Activated naive CD4-positive, alpha-beta T cell treated with anti-CD3 and anti-CD28 coated beads, Interleukin-2, amount 10 ng/mL, durations not matched to agents 7 days and 5 days (primary cell): Measurements from ENCODE around the gene TAF15.

Source experiments
- CTCF ChIA-PET: fragments of 350-600 bp; sonication (Branson Sonifier 250); formaldehyde crosslinking; loops from one replicate; lab custom pipeline; 2021; ENCODE audit warnings: antibody characterized with exemption; lab: Charles Lee
- DNase-seq: peaks from one replicate; pipeline ENCODE4 v3.0.0-alpha.2; 2020
- H3K27ac Mint-ChIP-seq: one replicate; pipeline ENCODE4 v1.8.0; 2021; ENCODE audit warnings: mild to moderate bottlenecking, moderate library complexity, mixed read lengths
- H3K27me3 Mint-ChIP-seq: one replicate; pipeline ENCODE4 v1.8.0; 2021; ENCODE audit warnings: mild to moderate bottlenecking, mixed read lengths
- H3K36me3 Mint-ChIP-seq: one replicate; pipeline ENCODE4 v1.8.0; 2021; ENCODE audit warnings: mixed read lengths
- H3K4me1 Mint-ChIP-seq: one replicate; pipeline ENCODE4 v1.8.0; 2021; ENCODE audit warnings: mixed read lengths
- H3K4me3 Mint-ChIP-seq: one replicate; pipeline ENCODE4 v1.8.0; 2021; ENCODE audit warnings: mild to moderate bottlenecking, moderate library complexity, mixed read lengths
- H3K9me3 Mint-ChIP-seq: one replicate; pipeline ENCODE4 v1.8.0; 2021; ENCODE audit warnings: mixed read lengths

The TAF15 gene

DNA sequence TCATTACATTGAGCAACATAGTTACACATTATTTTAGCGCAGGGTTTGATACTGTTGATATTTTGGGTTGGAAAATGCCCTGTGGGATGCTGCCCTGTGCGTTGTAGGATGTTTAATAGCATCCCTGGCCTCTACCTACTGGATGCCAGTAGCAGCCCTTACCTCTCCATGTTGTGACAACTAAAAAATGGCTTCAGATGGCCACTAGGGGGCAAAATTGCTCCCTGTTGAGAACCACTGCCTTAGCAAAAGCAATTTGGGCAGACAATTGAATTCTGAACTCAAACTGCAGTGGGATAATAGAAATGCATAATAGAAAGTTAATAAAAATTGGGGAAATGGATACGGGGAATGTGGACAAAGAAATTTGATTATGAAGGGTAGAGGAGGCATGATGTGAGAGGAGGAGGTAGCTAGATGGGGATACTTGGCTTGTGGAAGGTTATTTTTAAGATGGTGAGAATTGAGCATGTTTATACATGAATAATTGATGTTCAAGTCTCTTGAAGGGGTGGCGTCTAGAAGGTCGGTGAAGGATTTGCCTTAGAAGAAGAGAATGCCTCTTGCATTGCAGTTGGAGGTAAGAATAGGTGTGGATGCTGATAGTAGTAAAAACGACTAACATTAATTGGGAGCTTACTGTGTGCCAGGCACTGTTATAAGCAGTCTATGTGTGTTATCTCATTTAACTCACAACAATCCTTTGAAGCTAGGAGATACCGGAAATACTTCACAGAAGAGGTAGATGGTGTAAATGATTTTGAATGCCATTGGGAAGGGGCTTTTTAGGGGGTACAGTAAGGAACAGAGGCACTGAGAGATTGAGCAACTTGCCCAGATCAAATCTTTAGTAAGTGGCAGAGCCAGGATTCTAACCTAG is 40.4 kb downstream of the TAF15 start:
- Mint-ChIP-seq H3K27ac (peak overlapping the region; percentile 73), H3K27me3 (no peaks in the 10 kb centered on the region), H3K4me3 (no peak overlapping the region), H3K9me3 (no peaks in the 10 kb centered on the region), H3K36me3 (peaks cover 41% of the 10 kb centered on the region), H3K4me1 (peaks cover 6% of the 10 kb centered on the region)
- peak; percentile 69 for DNase-seq
- CTCF ChIA-PET: interaction anchor here (0.6 to 1.8 kb wide), 18 partner anchors 9 to 1488 kb away, joined by 3 to 7 read pairs (median 3); partner anchors contain the start of genes CCL5 and LYZL6

DNA sequence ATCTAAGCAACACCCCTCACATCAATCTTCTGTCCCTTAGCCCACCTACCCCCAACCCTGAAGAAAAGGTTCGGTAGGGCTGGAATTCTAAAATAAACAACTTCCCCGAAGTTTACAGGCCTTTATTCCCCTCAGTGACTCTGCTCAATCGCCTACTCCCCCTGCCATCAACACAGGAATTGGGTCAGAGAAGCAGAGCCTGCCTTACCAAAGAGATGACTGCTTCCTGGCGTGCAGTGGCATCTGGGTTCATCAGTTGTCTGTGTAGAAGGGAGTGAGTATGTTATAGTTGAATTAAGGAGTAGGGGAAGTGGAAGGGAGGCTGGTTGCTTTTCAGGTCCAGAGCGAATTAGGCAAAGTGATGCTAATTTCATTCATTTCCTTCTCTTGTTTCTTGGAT is 46.7 kb downstream of the TAF15 start:
- Mint-ChIP-seq H3K27me3 (no peaks in the 10 kb centered on the region), H3K9me3 (no peaks in the 10 kb centered on the region), H3K4me3 (no peak overlapping the region), H3K27ac (no peak overlapping the region), H3K4me1 (no peaks in the 10 kb centered on the region), H3K36me3 (peaks cover 16% of the 10 kb centered on the region)
- CTCF ChIA-PET: interaction anchor here (1.7 kb wide), 1 partner anchor 113 kb away, joined by 4 read pairs; no protein-coding TSS in a partner anchor
- DNase-seq: no peak

- no peaks in the 10 kb centered on the region for H3K4me1 Mint-ChIP-seq
- H3K36me3 Mint-ChIP-seq: peaks cover 12% of the 10 kb centered on the region
- H3K27me3 Mint-ChIP-seq: no peaks in the 10 kb centered on the region
- CTCF ChIA-PET: interaction anchor here (1.1 to 1.2 kb wide), 2 partner anchors 9 to 59 kb away, joined by 3 read pairs; no protein-coding TSS in a partner anchor
- no peak overlapping the region for H3K4me3 Mint-ChIP-seq
- H3K9me3 Mint-ChIP-seq: no peaks in the 10 kb centered on the region
- H3K27ac Mint-ChIP-seq: no peak overlapping the region
- no peak for DNase-seq
Observed at GRCh38 chr17:35856603-35857002, 47.3 kb downstream of the TAF15 start.

DNA sequence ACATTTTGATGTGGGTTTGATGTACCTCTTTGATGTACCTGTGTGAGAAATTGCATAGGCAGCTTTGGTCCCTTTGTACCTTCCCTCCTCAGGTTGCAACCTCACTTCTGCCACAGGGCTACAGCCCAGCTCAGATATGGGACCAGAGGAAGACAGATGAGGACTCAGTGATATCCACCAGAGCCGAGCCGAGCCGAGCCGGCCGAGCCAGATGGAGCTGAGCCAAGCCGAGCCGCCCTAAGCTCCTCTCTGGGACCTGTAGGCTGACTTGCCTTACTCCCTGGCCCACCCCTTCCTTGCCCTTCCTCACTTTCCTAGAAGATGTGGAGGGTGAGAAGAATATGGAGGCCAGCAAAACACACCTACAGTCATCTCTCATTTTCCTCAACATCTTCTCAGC is 55.6 kb downstream of the TAF15 start:
- no peaks in the 10 kb centered on the region for H3K9me3 Mint-ChIP-seq
- no peak overlapping the region for H3K4me3 Mint-ChIP-seq
- no peaks in the 10 kb centered on the region for H3K27me3 Mint-ChIP-seq
- H3K4me1 Mint-ChIP-seq: peaks cover 10% of the 10 kb centered on the region
- CTCF ChIA-PET: no interaction called here
- H3K36me3 Mint-ChIP-seq: peaks cover 3% of the 10 kb centered on the region
- no peak overlapping the region for H3K27ac Mint-ChIP-seq
- DNase-seq: no peak

DNA sequence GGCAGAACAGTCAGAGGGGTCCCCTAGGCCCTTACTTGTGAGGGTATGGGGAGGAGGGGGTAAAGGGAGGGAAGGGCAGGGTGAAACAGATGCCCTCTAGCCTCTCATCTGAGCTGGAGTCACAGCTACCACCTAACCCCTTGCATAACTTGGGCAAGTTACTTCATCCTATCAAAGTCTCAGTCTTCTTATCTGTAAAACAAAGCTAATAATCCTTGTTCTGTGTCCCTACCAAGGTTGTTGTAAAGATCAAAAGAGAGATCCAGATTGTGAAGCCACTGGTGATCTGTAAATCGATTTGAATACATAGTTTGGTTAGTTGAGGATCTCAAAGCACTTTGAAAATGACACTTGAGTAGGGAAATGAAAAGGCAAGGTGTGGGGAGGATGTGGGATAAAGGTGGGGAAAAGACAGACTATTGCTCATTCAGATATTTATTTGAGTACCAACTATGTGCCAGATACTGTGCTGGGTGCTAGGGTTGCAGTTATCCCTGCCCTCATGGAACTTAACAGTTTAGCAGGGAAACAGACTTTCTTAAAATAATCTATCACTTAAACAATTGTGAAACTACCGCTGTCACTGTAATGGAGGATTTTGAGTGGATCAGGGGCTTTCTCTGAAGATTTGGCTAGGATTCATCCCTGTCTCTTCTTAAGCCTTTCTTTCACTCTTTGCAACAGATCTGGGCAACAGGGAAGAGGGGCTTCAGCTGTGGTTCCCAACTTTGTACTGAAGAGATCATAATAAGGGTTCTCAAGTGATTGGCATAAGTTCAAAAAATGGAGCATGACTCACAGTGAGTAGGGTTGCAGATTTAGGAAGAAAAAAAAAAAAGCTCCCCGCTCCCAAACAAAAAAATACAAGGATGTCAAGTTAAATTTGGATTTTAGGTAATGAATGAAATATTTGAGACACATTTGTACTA is 56.4 kb downstream of the TAF15 start:
- no peak for DNase-seq
- Mint-ChIP-seq H3K36me3 (peaks cover 3% of the 10 kb centered on the region), H3K4me3 (no peak overlapping the region), H3K4me1 (peaks cover 10% of the 10 kb centered on the region), H3K9me3 (no peaks in the 10 kb centered on the region), H3K27me3 (no peaks in the 10 kb centered on the region), H3K27ac (no peak overlapping the region)
- CTCF ChIA-PET: interaction anchor here (0.6 kb wide), 1 partner anchor 9 kb away, joined by 3 read pairs; no protein-coding TSS in a partner anchor

- Mint-ChIP-seq H3K27me3 (no peaks in the 10 kb centered on the region), H3K36me3 (peaks cover 3% of the 10 kb centered on the region), H3K9me3 (no peaks in the 10 kb centered on the region), H3K27ac (no peak overlapping the region), H3K4me1 (peaks cover 18% of the 10 kb centered on the region), H3K4me3 (no peak overlapping the region)
- no peak for DNase-seq
- CTCF ChIA-PET: no interaction called here
Observed at GRCh38 chr17:35866341-35866950, 57.2 kb downstream of the TAF15 start.

DNA sequence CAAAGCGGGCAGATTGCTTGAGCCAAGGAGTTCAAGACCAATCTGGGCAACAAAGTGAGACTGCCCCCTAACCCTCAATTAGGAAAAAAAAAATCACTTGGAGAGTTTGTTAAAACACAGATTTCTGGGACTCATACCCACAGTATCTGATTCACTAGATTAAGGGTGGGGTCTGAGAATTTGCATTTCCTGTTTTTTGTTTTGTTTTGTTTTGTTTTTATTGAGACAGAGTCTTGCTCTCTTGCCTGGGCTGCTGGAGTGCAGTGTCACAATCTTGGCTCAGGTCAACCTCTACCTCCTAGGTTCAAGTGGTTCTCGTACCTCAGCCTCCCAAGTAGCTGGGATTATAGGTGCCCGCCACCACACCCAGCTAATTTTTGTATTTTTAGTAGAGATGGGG is 58.3 kb downstream of the TAF15 start:
- Mint-ChIP-seq H3K27ac (no peak overlapping the region), H3K4me1 (peaks cover 26% of the 10 kb centered on the region), H3K27me3 (no peaks in the 10 kb centered on the region), H3K36me3 (peaks cover 3% of the 10 kb centered on the region), H3K9me3 (no peaks in the 10 kb centered on the region), H3K4me3 (no peak overlapping the region)
- CTCF ChIA-PET: no interaction called here
- no peak for DNase-seq

DNA sequence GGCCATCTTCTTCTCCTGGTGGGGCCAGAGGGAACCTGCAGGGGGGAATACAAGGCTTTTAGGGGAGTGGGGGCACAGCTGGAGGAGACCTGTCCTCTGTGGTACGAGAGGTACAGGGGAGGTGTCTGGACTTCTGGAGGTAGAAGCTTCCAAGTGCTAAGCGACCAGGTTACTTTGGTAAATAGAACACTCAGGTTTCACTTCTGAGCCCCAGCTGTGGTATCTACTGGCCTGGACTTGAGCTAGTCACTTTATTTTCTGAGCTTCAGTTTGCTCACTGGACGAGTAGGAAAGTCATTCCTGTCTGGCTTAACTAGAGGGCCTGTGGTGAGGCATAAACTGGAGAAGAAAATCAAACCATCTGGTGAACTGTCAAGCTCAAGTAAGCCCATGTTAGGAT is 59.5 kb downstream of the TAF15 start, which contains the start of gene HEATR9:
Gene HEATR9 (minus strand): TSS at position 155 of the 400 bp plus-strand sequence. CDS start 149 bp downstream, at position 6.
- H3K4me3 Mint-ChIP-seq: no peak within 1 kb of the TSS
- no peak within 1 kb of the TSS for H3K27ac Mint-ChIP-seq
- peaks cover 26% of the 10 kb centered on the region for H3K4me1 Mint-ChIP-seq
- CTCF ChIA-PET: no interaction called here
- H3K36me3 Mint-ChIP-seq: no peaks in the 10 kb centered on the region
- DNase-seq: no peak
- H3K27me3 Mint-ChIP-seq: no peaks in the 10 kb centered on the region
- no peaks in the 10 kb centered on the region for H3K9me3 Mint-ChIP-seq

GRCh38 chr17:35870906-35871819 is 61.9 kb downstream of the TAF15 start:
- Mint-ChIP-seq H3K4me1 (peaks cover 31% of the 10 kb centered on the region), H3K4me3 (no peak overlapping the region), H3K36me3 (no peaks in the 10 kb centered on the region), H3K27me3 (no peaks in the 10 kb centered on the region), H3K9me3 (no peaks in the 10 kb centered on the region), H3K27ac (peak overlapping the region; percentile 37)
- peak; percentile 63 for DNase-seq
- CTCF ChIA-PET: interaction anchor here (0.6 to 1.8 kb wide), 7 partner anchors 9 to 876 kb away, joined by 3 to 7 read pairs (median 3); partner anchors contain the start of gene CCL5

- DNase-seq: no peak
- no peaks in the 10 kb centered on the region for H3K27me3 Mint-ChIP-seq
- H3K36me3 Mint-ChIP-seq: no peaks in the 10 kb centered on the region
- CTCF ChIA-PET: interaction anchor here (1.1 to 1.8 kb wide), 2 partner anchors 24 to 26 kb away, joined by 3 to 5 read pairs; no protein-coding TSS in a partner anchor
- H3K9me3 Mint-ChIP-seq: no peaks in the 10 kb centered on the region
- no peak overlapping the region for H3K4me3 Mint-ChIP-seq
- peaks cover 34% of the 10 kb centered on the region for H3K4me1 Mint-ChIP-seq
- H3K27ac Mint-ChIP-seq: no peak overlapping the region
Observed at GRCh38 chr17:35872196-35872980, 63.1 kb downstream of the TAF15 start.

DNA sequence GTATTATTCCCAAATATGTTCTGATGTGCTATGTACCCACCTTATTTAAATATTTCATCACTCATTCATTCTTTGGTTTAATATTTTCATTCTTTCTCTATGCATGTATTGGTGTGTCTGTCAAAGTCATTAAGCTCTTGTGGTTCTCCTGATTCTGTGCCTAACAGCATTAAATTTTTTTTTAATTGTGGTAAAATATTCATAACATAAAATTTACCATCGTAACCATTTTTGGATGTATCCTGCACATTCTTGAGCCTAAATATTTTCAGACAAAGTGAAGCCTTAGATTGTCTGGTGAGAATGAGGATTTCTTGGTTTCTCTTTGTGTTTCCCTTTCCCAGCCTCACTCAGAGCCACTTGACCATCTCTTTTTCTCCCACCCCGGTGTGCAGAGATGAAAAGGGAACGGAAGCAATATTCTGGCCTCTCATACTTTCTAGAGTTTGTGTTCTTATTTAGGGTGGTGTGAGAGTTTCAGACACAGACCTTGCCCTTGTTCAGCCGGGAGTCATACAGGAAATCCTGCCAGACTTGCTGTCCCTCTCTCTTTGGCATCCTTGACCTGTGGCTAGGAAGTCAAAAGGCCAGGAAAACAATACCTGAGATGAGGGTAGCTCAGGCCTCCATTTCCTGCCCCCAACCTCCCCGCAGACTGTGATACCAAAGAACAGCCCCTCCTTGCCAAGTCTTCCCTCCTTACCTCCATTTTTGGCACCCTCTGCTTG is 66.0 kb downstream of the TAF15 start:
- no peak overlapping the region for H3K4me3 Mint-ChIP-seq

DNA sequence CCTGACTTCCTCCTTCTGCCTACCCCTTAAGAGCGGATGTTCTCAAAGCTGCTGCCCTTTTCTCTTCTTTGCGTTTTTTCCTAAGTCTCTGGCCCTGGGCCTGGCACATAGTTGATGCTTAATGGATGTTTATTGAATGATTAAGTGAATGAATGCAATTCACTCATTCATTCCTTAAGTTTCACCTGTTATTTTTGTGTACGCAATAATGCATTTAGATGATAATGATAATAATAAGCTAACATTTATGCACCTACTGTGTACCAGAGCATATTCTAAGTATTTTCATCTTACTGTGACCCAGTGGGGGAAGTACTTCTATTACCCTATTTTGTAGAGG is 66.5 kb downstream of the TAF15 start:
- peak overlapping the region; percentile 15 for H3K27ac Mint-ChIP-seq
- H3K36me3 Mint-ChIP-seq: no peaks in the 10 kb centered on the region
- H3K4me1 Mint-ChIP-seq: peaks cover 56% of the 10 kb centered on the region
- H3K4me3 Mint-ChIP-seq: peak overlapping the region; percentile 2
- no peaks in the 10 kb centered on the region for H3K27me3 Mint-ChIP-seq
- CTCF ChIA-PET: interaction anchor here (0.6 to 0.8 kb wide), 3 partner anchors 26 to 207 kb away, joined by 3 read pairs; no protein-coding TSS in a partner anchor
- no peaks in the 10 kb centered on the region for H3K9me3 Mint-ChIP-seq
- no peak for DNase-seq

More for the DNA sequence above, 66.0 kb downstream of the TAF15 start:
- H3K27me3 Mint-ChIP-seq: no peaks in the 10 kb centered on the region
- H3K27ac Mint-ChIP-seq: peak overlapping the region; percentile 15
- CTCF ChIA-PET: no interaction called here
- H3K9me3 Mint-ChIP-seq: no peaks in the 10 kb centered on the region
- H3K36me3 Mint-ChIP-seq: no peaks in the 10 kb centered on the region
- peaks cover 52% of the 10 kb centered on the region for H3K4me1 Mint-ChIP-seq
- DNase-seq: no peak
